GM12875 (cell line): ENCODE data around the gene CDR2L.
"Not testable (repeated sequence)": the region's sequence is repeated elsewhere in the genome, so short reads cannot be mapped to it uniquely, and the experiment has no call there.

ENCODE experiments used
- H3K4me3 ChIP-seq: one replicate; pipeline ENCODE4 v1.5.1; 2011; ENCODE audit warnings: low read depth, low read length, control low read depth
- TF ChIP-seq, protein P1 (sequence below): IDR thresholded peaks from 2 replicates; pipeline ENCODE4 v1.5.1; 2011; ENCODE audit warnings: low read depth, mild to moderate bottlenecking, control low read depth, inconsistent platforms, low read length, moderate library complexity, borderline replicate concordance; ENCODE audit not compliant: insufficient read depth

CDR2L gene

DNA sequence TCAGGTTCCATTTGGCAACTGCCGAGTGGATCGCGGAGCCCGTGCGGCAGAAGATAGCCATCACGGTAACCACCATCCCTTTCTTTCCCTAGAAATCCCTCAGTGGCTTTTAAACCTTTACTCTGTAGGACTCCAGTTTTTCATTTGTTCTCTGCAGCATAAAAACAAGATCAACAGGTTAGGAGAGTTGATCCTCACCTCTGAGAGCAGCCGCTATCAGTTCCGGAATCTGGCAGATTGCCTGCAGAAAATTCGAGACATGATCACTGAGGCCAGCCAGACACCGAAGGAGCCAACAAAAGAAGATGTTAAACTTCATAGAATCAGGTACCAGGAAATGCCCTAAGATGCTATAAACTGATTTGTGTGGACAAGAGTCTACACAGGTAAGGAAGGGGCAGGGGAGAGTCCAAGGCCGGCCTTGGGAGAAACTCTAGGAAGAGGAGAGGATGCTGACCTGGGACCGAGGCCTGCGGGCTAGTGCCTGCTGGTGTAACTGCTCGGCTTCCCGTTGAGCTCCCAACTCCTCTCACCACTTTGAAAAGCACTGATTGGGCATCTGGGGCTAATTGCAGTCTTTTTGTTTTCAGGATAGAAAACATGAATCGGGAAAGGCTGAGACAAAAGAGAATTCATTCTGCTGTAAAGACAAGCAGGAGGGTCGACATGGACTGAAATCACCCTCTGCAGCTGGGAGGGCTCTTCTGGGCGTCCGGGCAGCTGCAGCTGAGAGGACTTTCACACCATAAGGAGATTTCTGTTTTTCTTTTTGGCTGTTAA is 33.1 kb downstream of the CDR2L start:
- no peak overlapping the region for H3K4me3 ChIP-seq
- TF ChIP-seq, protein P1, sequence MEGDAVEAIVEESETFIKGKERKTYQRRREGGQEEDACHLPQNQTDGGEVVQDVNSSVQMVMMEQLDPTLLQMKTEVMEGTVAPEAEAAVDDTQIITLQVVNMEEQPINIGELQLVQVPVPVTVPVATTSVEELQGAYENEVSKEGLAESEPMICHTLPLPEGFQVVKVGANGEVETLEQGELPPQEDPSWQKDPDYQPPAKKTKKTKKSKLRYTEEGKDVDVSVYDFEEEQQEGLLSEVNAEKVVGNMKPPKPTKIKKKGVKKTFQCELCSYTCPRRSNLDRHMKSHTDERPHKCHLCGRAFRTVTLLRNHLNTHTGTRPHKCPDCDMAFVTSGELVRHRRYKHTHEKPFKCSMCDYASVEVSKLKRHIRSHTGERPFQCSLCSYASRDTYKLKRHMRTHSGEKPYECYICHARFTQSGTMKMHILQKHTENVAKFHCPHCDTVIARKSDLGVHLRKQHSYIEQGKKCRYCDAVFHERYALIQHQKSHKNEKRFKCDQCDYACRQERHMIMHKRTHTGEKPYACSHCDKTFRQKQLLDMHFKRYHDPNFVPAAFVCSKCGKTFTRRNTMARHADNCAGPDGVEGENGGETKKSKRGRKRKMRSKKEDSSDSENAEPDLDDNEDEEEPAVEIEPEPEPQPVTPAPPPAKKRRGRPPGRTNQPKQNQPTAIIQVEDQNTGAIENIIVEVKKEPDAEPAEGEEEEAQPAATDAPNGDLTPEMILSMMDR, result no peak

DNA sequence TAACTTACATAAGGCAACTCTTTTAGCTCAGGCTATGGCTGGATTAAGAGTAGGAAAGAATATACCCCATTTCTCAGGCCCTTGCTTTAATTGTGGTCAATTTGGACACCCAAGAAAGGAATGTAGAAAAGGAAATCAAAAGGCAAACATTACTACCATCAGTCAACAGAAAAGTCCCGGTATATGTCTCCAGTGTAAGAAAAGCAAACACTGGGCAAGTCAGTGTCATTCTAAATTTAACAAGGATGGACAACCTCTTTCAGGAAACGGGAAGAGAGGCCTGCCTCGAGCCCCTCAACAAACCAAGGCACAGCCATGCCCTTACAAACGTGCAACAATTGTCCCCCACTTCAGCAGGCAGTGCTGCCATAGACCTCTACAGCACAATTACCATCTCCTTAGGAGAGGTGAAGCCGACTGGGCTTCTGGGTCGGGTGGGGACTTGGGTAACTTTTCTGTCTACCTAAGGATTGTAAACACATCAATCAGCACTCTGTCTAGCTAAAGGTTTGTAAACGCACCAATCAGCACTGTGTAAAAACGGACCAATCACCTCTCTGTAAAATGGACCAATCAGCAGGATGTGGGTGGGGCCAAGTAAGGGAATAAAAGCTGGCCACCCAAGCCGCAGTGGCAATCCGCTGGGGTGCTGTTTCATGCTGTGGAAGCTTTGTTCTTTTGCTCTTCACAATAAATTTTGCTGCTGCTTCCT is 37.4 kb downstream of the CDR2L start:
- TF ChIP-seq, protein P1, result no peak
- no peak overlapping the region for H3K4me3 ChIP-seq

DNA sequence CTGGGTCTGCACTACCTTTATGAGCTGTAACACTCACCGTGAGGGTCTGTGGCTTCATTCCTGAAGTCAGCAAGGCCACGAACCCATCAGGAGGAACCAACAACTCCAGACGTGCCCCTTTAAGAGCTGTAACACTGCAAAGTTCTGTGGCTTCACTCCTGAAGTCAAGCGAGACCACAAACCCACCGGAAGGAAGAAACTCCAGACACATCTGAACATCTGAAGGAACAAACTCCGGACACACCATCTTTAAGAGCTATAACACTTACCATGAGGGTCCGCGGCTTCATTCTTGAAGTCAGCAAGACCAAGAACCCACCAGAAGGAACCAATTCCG is 37.9 kb downstream of the CDR2L start:
- not testable (repeated sequence) for H3K4me3 ChIP-seq

DNA sequence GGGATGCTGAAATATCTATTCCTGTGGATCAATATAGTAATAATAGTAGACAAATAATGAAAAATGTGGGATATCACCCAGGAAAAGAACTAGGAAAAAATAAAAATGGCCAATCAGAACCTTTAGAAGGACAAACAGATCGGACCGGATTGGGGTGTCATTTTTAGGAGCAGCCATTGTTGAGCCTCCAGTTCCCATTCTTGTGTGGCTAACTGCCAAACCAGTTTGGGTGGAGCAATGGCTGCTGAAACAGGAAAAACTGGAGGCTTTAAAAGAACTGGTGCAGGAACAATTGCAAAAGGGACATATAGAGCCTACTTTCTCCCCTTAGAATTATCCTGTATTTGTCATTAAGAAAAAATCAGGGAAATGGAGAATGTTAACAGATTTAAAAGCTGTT is 39.2 kb downstream of the CDR2L start:
- H3K4me3 ChIP-seq, result not testable (repeated sequence)

DNA sequence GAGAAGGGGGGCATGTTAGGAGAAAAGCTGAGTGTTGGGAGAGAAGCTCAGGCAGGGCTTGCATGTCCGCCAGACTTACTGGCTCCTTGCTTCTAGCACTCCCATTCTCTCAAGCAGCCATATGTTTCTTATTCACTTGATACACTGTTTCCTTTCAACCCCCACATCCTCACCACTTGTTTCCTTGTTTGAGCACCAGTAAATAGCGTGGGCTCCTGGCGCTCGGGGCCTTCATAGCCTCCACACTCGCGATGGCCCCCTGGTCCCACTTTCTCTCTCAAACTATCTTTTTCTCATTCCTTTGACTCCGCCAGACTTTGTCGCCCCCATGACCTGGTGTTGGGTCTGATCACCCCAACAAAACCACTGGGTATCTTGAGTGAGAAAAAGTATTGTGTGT is 42.7 kb downstream of the CDR2L start:
- TF ChIP-seq, protein P1, result no peak
- no peak overlapping the region for H3K4me3 ChIP-seq

DNA sequence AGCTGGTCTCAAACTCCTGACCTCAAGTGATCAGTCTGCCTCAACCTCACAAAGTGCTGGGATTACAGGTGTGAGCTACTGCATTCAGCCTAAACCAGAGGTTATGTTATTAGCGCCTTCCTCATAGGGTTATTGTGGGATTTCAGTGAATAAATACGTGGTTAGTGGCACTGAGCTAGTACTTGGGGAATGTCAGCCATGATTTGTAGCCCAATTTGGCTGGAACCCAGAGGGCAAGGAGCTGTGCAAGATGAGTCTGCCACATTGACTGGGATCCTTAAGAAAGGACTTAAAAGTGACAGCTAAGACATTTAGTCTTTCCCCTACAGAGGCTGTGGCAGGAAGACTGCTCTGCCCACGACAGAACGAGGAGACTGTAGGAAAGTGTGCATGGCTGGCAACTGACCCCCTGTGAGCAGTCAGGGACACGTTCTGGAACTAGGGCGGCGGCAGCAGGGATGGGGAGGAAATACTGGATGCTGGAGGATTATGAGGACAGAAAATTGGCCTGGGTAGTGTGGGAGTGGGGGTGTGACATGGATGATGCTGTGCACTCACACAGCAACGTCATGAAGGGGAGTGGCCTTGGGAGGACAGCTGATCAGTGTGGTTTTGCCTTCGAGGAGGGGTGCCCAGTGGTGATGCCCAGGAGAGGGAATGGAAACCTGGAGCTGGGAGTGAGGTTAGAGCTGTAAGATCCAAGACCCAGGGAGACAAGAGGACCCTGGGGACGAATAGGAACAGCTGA is 44.7 kb downstream of the CDR2L start:
- peak overlapping the region; percentile 36 for H3K4me3 ChIP-seq
- TF ChIP-seq, protein P1, result no peak

DNA sequence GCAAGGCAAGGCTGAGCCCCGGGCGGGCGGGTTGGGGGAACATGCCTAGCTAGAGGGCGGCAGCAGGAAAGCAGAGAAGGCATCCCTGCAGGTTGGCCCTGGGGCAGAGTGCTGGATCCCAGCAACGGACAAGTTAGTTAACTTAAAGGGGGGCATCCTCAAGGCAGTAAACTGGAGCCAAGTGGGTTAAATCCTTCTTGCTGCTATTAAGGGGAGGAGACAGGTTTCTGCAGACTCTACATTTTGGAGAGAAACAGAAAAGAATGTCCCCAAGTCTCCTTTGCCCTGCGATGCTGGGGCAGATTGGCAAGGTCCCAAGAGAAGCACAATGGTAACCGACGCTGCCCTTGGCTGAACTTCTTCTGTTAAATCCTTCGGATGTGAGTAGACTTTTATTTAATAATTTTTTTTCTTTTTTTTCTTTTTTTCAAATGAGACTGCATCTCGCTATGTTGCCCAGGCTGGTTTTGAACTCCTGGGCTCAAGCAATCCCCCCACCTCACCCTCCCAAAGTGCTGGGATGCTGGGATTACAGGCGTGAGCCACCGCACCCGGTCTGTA is 45.4 kb downstream of the CDR2L start:
- H3K4me3 ChIP-seq, result peak overlapping the region; percentile 36
- TF ChIP-seq, protein P1, result no peak
